ENCODE measurements around the gene GSC.

GSC gene

DNA sequence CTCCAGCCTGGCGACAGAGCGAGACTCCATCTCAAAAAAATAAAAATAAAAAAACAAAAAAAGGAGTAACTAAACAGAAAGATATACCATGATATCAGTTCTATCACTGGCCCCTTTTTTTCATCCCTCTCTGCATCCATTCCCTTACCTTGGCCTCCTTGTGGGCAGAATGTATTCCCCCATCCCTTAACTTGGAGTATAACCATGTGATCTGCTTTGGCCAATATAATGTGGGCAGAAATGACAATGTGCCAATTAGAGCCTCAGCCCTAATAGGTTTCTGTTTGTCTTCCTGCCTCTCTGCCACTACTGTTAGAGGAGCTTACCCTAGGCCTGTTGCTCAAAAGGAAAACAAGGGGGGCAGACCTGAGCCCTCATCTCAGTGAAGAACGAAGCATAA, 23.8 kb downstream of the GSC start:
- no peak overlapping the region for H2AFZ ChIP-seq (ENCODE audit: low read depth, low read length)
- H3K4me1 ChIP-seq (ENCODE audit: control insufficient read depth, insufficient read depth, low read depth, low read length): peaks cover 2% of the 10 kb centered on the region
- H3K18ac ChIP-seq (ENCODE audit: low read depth in 1 of 2, low read length in 2 of 2): no peak overlapping the region
- no peak overlapping the region for H3K4me2 ChIP-seq (ENCODE audit: low read length, poor library complexity, severe bottlenecking)
- no peaks in the 10 kb centered on the region for H3K9me3 ChIP-seq (ENCODE audit: control insufficient read depth, low read length)
- no peak overlapping the region for H2AK5ac ChIP-seq (ENCODE audit: low read length, severe bottlenecking)
- H3K79me1 ChIP-seq (replicated peaks; ENCODE audit: low read length, poor library complexity, severe bottlenecking): no peaks in the 10 kb centered on the region
- H3K27me3 ChIP-seq (ENCODE audit: control insufficient read depth in 1 of 2, insufficient read depth in 1 of 2, low read length in 2 of 2): peaks cover 3 to 10% of the 10 kb centered on the region in 2 experiments
- H2BK15ac ChIP-seq (ENCODE audit: low read depth, poor library complexity, severe bottlenecking): no peak overlapping the region
- H3K27ac ChIP-seq (ENCODE audit: low read length, poor library complexity, severe bottlenecking): no peak overlapping the region
- no peak for DNase-seq
- no peak overlapping the region for H4K8ac ChIP-seq (ENCODE audit: low read length)
- no peak overlapping the region for H3K9ac ChIP-seq (ENCODE audit: low read length)
- H2BK5ac ChIP-seq (ENCODE audit: low read depth, low read length, poor library complexity, severe bottlenecking): no peak overlapping the region
- WGBS: 93% methylated on average over 3 of the region's 3 CpGs
- H2BK120ac ChIP-seq (ENCODE audit: low read depth, low read length): no peak overlapping the region
- H3K4me3 ChIP-seq (ENCODE audit: insufficient read depth in 1 of 2, low read depth in 1 of 2, low read length in 2 of 2): no peak overlapping the region
- H3K14ac ChIP-seq (ENCODE audit: low read length in 2 of 2): no peak overlapping the region
- no peaks in the 10 kb centered on the region for H3K36me3 ChIP-seq (ENCODE audit: control insufficient read depth in 1 of 2, insufficient read depth in 2 of 2, low read depth in 1 of 2, low read length in 2 of 2)
- H2BK12ac ChIP-seq (ENCODE audit: low read length in 2 of 2): no peak overlapping the region
- H4K91ac ChIP-seq (ENCODE audit: low read length): no peak overlapping the region
- no peak overlapping the region for H3K23ac ChIP-seq (ENCODE audit: low read length in 2 of 2)
- no peak overlapping the region for H3K4ac ChIP-seq (ENCODE audit: low read depth in 1 of 2, low read length in 2 of 2)

DNA sequence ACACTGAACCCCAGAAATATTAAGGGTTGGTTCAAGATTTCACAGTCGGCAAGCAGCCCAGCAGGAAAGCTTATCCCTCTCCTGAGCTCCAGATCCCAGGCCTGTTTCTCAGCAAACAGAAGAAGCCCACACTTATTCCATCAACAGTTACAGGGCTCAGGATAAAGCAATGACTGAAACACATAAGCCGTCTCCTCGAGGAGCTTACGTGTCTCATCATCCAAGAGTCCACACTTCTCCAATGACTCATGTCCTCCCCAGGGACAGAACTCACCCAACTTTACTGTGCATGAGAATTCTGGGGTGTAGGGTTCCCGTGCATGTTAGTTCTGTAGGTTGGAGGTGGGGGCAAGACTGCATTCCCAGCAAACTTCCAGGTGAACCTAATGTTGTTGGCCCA, 31.2 kb downstream of the GSC start:
- no peak overlapping the region for H3K27ac ChIP-seq (ENCODE audit: low read length, poor library complexity, severe bottlenecking)
- H3K4me3 ChIP-seq (ENCODE audit: insufficient read depth in 1 of 2, low read depth in 1 of 2, low read length in 2 of 2): peak overlapping the region in 1 of 2 experiments; percentile 22
- no peak overlapping the region for H3K4me2 ChIP-seq (ENCODE audit: low read length, poor library complexity, severe bottlenecking)
- no peak overlapping the region for H3K23ac ChIP-seq (ENCODE audit: low read length in 2 of 2)
- H3K9me3 ChIP-seq (ENCODE audit: control insufficient read depth, low read length): no peaks in the 10 kb centered on the region
- H3K79me1 ChIP-seq (replicated peaks; ENCODE audit: low read length, poor library complexity, severe bottlenecking): no peaks in the 10 kb centered on the region
- no peak overlapping the region for H2AFZ ChIP-seq (ENCODE audit: low read depth, low read length)
- WGBS: 66% methylated on average over 3 of the region's 5 CpGs
- H3K36me3 ChIP-seq (ENCODE audit: control insufficient read depth in 1 of 2, insufficient read depth in 2 of 2, low read depth in 1 of 2, low read length in 2 of 2): no peaks in the 10 kb centered on the region
- no peak overlapping the region for H2BK5ac ChIP-seq (ENCODE audit: low read depth, low read length, poor library complexity, severe bottlenecking)
- peaks cover 3% of the 10 kb centered on the region for H3K4me1 ChIP-seq (ENCODE audit: control insufficient read depth, insufficient read depth, low read depth, low read length)
- no peak overlapping the region for H2BK12ac ChIP-seq (ENCODE audit: low read length in 2 of 2)
- H4K8ac ChIP-seq (ENCODE audit: low read length): no peak overlapping the region
- no peak overlapping the region for H2BK15ac ChIP-seq (ENCODE audit: low read depth, poor library complexity, severe bottlenecking)
- H3K18ac ChIP-seq (ENCODE audit: low read depth in 1 of 2, low read length in 2 of 2): no peak overlapping the region
- peaks cover 0 to 3% of the 10 kb centered on the region in 2 experiments for H3K27me3 ChIP-seq (ENCODE audit: control insufficient read depth in 1 of 2, insufficient read depth in 1 of 2, low read length in 2 of 2)
- no peak overlapping the region for H3K4ac ChIP-seq (ENCODE audit: low read depth in 1 of 2, low read length in 2 of 2)
- DNase-seq: no peak
- no peak overlapping the region for H3K14ac ChIP-seq (ENCODE audit: low read length in 2 of 2)
- no peak overlapping the region for H2AK5ac ChIP-seq (ENCODE audit: low read length, severe bottlenecking)
- H4K91ac ChIP-seq (ENCODE audit: low read length): no peak overlapping the region
- peak overlapping the region; percentile 42 for H3K9ac ChIP-seq (ENCODE audit: low read length)
- H2BK120ac ChIP-seq (ENCODE audit: low read depth, low read length): no peak overlapping the region

DNA sequence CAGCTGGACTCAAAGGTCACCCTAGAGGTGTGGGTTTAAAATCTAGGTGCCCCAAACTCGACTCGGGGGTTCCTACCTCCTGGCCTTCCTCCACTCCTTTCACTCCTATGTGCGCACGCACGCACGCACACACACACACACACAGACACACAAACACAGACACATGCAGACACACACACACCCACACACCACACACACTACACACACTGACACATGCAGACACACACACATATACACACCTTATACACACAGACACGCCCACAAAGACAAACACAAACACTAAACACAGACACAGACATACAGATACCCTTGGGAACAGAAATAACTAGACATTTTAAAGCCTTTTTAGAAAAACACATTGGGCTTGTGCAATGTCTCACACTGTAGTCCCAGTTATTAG, 31.8 kb downstream of the GSC start:
- Histone ChIP-seq H3K9me3 (ENCODE audit: control insufficient read depth, low read length) (no peaks in the 10 kb centered on the region), H2BK5ac (ENCODE audit: low read depth, low read length, poor library complexity, severe bottlenecking) (no peak overlapping the region), H4K91ac (ENCODE audit: low read length) (no peak overlapping the region), H3K18ac (ENCODE audit: low read depth in 1 of 2, low read length in 2 of 2) (no peak overlapping the region), H3K14ac (ENCODE audit: low read length in 2 of 2) (no peak overlapping the region), H2BK12ac (ENCODE audit: low read length in 2 of 2) (no peak overlapping the region), H3K27ac (ENCODE audit: low read length, poor library complexity, severe bottlenecking) (no peak overlapping the region), H2BK15ac (ENCODE audit: low read depth, poor library complexity, severe bottlenecking) (no peak overlapping the region), H3K9ac (ENCODE audit: low read length) (peak overlapping the region; percentile 42), H2AK5ac (ENCODE audit: low read length, severe bottlenecking) (no peak overlapping the region), H2AFZ (ENCODE audit: low read depth, low read length) (no peak overlapping the region), H4K8ac (ENCODE audit: low read length) (no peak overlapping the region), H3K27me3 (ENCODE audit: control insufficient read depth in 1 of 2, insufficient read depth in 1 of 2, low read length in 2 of 2) (peaks cover 0 to 3% of the 10 kb centered on the region in 2 experiments), H3K4me1 (ENCODE audit: control insufficient read depth, insufficient read depth, low read depth, low read length) (peaks cover 3% of the 10 kb centered on the region), H3K23ac (ENCODE audit: low read length in 2 of 2) (no peak overlapping the region), H2BK120ac (ENCODE audit: low read depth, low read length) (no peak overlapping the region), H3K4me3 (ENCODE audit: insufficient read depth in 1 of 2, low read depth in 1 of 2, low read length in 2 of 2) (no peak overlapping the region), H3K4ac (ENCODE audit: low read depth in 1 of 2, low read length in 2 of 2) (no peak overlapping the region), H3K36me3 (ENCODE audit: control insufficient read depth in 1 of 2, insufficient read depth in 2 of 2, low read depth in 1 of 2, low read length in 2 of 2) (no peaks in the 10 kb centered on the region), H3K4me2 (ENCODE audit: low read length, poor library complexity, severe bottlenecking) (no peak overlapping the region), H3K79me1 (replicated peaks; ENCODE audit: low read length, poor library complexity, severe bottlenecking) (no peaks in the 10 kb centered on the region)
- DNase-seq: no peak
- 83% methylated on average over 7 of the region's 7 CpGs for WGBS

DNA sequence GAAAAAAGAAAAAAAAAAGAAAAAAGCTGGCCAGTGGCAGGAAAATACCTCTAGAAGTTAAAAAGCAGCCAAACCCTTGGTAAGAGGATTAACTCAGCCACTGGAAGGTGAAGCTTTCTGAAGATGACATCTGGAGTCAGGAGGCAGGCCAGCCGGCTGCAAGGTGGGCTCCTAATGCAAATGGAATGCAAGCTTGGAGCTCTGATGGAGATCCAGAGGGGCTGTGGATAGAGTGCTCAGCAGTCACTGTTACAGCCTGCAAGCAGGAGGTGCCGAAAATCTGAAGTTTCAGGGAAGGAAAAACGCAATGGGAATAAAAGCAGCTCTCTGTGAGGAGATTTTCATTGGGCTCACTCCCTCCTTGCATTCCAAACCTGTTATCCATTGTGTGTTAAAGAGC, 41.0 kb downstream of the GSC start:
- H4K91ac ChIP-seq (ENCODE audit: low read length): no peak overlapping the region
- no peak overlapping the region for H3K4me3 ChIP-seq (ENCODE audit: insufficient read depth in 1 of 2, low read depth in 1 of 2, low read length in 2 of 2)
- no peak overlapping the region for H2BK15ac ChIP-seq (ENCODE audit: low read depth, poor library complexity, severe bottlenecking)
- 44% methylated on average over 3 of the region's 3 CpGs for WGBS
- no peak overlapping the region for H3K18ac ChIP-seq (ENCODE audit: low read depth in 1 of 2, low read length in 2 of 2)
- no peak overlapping the region for H2BK5ac ChIP-seq (ENCODE audit: low read depth, low read length, poor library complexity, severe bottlenecking)
- DNase-seq: no peak
- H2BK120ac ChIP-seq (ENCODE audit: low read depth, low read length): no peak overlapping the region
- no peaks in the 10 kb centered on the region for H3K4me1 ChIP-seq (ENCODE audit: control insufficient read depth, insufficient read depth, low read depth, low read length)
- no peak overlapping the region for H2AK5ac ChIP-seq (ENCODE audit: low read length, severe bottlenecking)
- H3K9me3 ChIP-seq (ENCODE audit: control insufficient read depth, low read length): no peaks in the 10 kb centered on the region
- H3K9ac ChIP-seq (ENCODE audit: low read length): no peak overlapping the region
- no peak overlapping the region for H3K23ac ChIP-seq (ENCODE audit: low read length in 2 of 2)
- H2BK12ac ChIP-seq (ENCODE audit: low read length in 2 of 2): no peak overlapping the region
- H3K79me1 ChIP-seq (replicated peaks; ENCODE audit: low read length, poor library complexity, severe bottlenecking): no peaks in the 10 kb centered on the region
- H3K36me3 ChIP-seq (ENCODE audit: control insufficient read depth in 1 of 2, insufficient read depth in 2 of 2, low read depth in 1 of 2, low read length in 2 of 2): no peaks in the 10 kb centered on the region
- H3K4me2 ChIP-seq (ENCODE audit: low read length, poor library complexity, severe bottlenecking): no peak overlapping the region
- H3K14ac ChIP-seq (ENCODE audit: low read length in 2 of 2): no peak overlapping the region
- H3K4ac ChIP-seq (ENCODE audit: low read depth in 1 of 2, low read length in 2 of 2): no peak overlapping the region
- no peak overlapping the region for H3K27ac ChIP-seq (ENCODE audit: low read length, poor library complexity, severe bottlenecking)
- no peak overlapping the region for H2AFZ ChIP-seq (ENCODE audit: low read depth, low read length)
- H4K8ac ChIP-seq (ENCODE audit: low read length): no peak overlapping the region
- H3K27me3 ChIP-seq (ENCODE audit: control insufficient read depth in 1 of 2, insufficient read depth in 1 of 2, low read length in 2 of 2): peaks cover 0 to 12% of the 10 kb centered on the region in 2 experiments
